ENCODE results near the gene CDC14B. TPM values are rescaled to one million over a fixed set of nuclear protein-coding genes. Genes with fewer than 3 reads are reported as not detected.
"Not testable (repeated sequence)": the region's sequence is repeated elsewhere in the genome, so short reads cannot be mapped to it uniquely, and the experiment has no call there.

The CDC14B gene
- total RNA-seq, 1 experiment from 2014 or later, result 28.4 TPM

- Histone ChIP-seq H2BK120ac (ENCODE audit: low read depth, low read length, poor library complexity, severe bottlenecking) (no peak overlapping the region), H3K4me2 (ENCODE audit: insufficient read depth, insufficient read length, low read length) (no peak overlapping the region), H2BK15ac (ENCODE audit: low read depth, low read length) (no peak overlapping the region), H3K18ac (ENCODE audit: insufficient read length, low read depth, low read length) (no peak overlapping the region), H2AK5ac (ENCODE audit: insufficient read length, low read length) (no peak overlapping the region), H3K9ac (ENCODE audit: extremely low read depth, insufficient read length, low read length) (no peak overlapping the region), H3K27ac (ENCODE audit: insufficient read length, low read depth, low read length) (no peak overlapping the region), H3K79me2 (ENCODE audit: insufficient read depth, low read length) (no peaks in the 10 kb centered on the region), H4K91ac (ENCODE audit: insufficient read length, low read depth, low read length) (no peak overlapping the region), H3K79me1 (ENCODE audit: insufficient read depth, low read depth, low read length, poor library complexity, severe bottlenecking) (no peaks in the 10 kb centered on the region), H3K23ac (ENCODE audit: insufficient read length, low read depth, low read length) (no peak overlapping the region), H2BK5ac (ENCODE audit: insufficient read length, low read length) (no peak overlapping the region), H3K4me1 (ENCODE audit: insufficient read depth, low read length) (no peaks in the 10 kb centered on the region), H3K23me2 (ENCODE audit: insufficient read length, low read depth, low read length, poor library complexity, severe bottlenecking) (no peaks in the 10 kb centered on the region), H3K27me3 (ENCODE audit: insufficient read depth, low read length) (no peaks in the 10 kb centered on the region), H3K9me3 (ENCODE audit: control insufficient read depth, low read depth, low read length) (no peaks in the 10 kb centered on the region), H2AFZ (ENCODE audit: low read length) (no peak overlapping the region), H4K20me1 (ENCODE audit: control insufficient read depth, insufficient read depth, insufficient read length) (no peaks in the 10 kb centered on the region), H2BK20ac (ENCODE audit: low read depth, low read length, poor library complexity, severe bottlenecking) (no peak overlapping the region), H3K4ac (ENCODE audit: low read depth, low read length) (no peak overlapping the region), H3K56ac (ENCODE audit: insufficient read length, low read depth, low read length) (no peak overlapping the region), H3K14ac (ENCODE audit: insufficient read depth, low read length) (no peak overlapping the region), H3T11ph (ENCODE audit: low read length) (no peak overlapping the region), H2BK12ac (ENCODE audit: insufficient read length, low read depth, low read length) (no peak overlapping the region), H4K5ac (ENCODE audit: insufficient read length, low read depth, low read length) (no peak overlapping the region), H4K8ac (replicated peaks; ENCODE audit: insufficient read length, low read depth, low read length) (no peak overlapping the region)
- H3K4me3 Mint-ChIP-seq, result no peak overlapping the region
- WGBS (ENCODE audit: extremely low coverage, insufficient read length, low lambda C conversion rate), result no CpG with 5 or more reads among the region's 1 CpG
- H3K4me1 Mint-ChIP-seq, result no peaks in the 10 kb centered on the region
- no peak for TF ChIP-seq CTCF (conservative IDR thresholded peaks at IDR 0.05)
- no peak for DNase-seq
- no peak overlapping the region for H3K27ac Mint-ChIP-seq
- peaks cover 2% of the 10 kb centered on the region for H3K27me3 Mint-ChIP-seq (ENCODE audit: low read depth)
- H3K36me3 Mint-ChIP-seq (ENCODE audit: insufficient read depth in 1 of 3, low read depth in 3 of 3), result no peaks in the 10 kb centered on the region; a peak in 2 of 7 replicates
- H3K9me3 Mint-ChIP-seq, result no peaks in the 10 kb centered on the region
These were observed 16.7 kb upstream of the CDC14B start for GRCh38 chr9:96636368-96636767.

GRCh38 chr9:96633579-96633978 is 13.9 kb upstream of the CDC14B start:
- not testable (repeated sequence) for H3K4me1 Mint-ChIP-seq; H3T11ph ChIP-seq (ENCODE audit: low read length); H3K27ac Mint-ChIP-seq; H3K23me2 ChIP-seq (ENCODE audit: insufficient read length, low read depth, low read length, poor library complexity, severe bottlenecking); H3K14ac ChIP-seq (ENCODE audit: insufficient read depth, low read length); H2BK12ac ChIP-seq (ENCODE audit: insufficient read length, low read depth, low read length); H2BK120ac ChIP-seq (ENCODE audit: low read depth, low read length, poor library complexity, severe bottlenecking); H3K4me3 Mint-ChIP-seq; H3K23ac ChIP-seq (ENCODE audit: insufficient read length, low read depth, low read length); H3K9me3 Mint-ChIP-seq; H2BK15ac ChIP-seq (ENCODE audit: low read depth, low read length); H3K27ac ChIP-seq (ENCODE audit: insufficient read length, low read depth, low read length); H3K79me2 ChIP-seq (ENCODE audit: insufficient read depth, low read length); H2AK5ac ChIP-seq (ENCODE audit: insufficient read length, low read length); H2BK5ac ChIP-seq (ENCODE audit: insufficient read length, low read length); DNase-seq; H4K91ac ChIP-seq (ENCODE audit: insufficient read length, low read depth, low read length); H4K5ac ChIP-seq (ENCODE audit: insufficient read length, low read depth, low read length); H3K9ac ChIP-seq (ENCODE audit: extremely low read depth, insufficient read length, low read length); H3K79me1 ChIP-seq (ENCODE audit: insufficient read depth, low read depth, low read length, poor library complexity, severe bottlenecking); H4K20me1 ChIP-seq (ENCODE audit: control insufficient read depth, insufficient read depth, insufficient read length); H3K9me3 ChIP-seq (ENCODE audit: control insufficient read depth, low read depth, low read length); H3K18ac ChIP-seq (ENCODE audit: insufficient read length, low read depth, low read length); H3K56ac ChIP-seq (ENCODE audit: insufficient read length, low read depth, low read length); H3K4ac ChIP-seq (ENCODE audit: low read depth, low read length); H2AFZ ChIP-seq (ENCODE audit: low read length); H3K4me1 ChIP-seq (ENCODE audit: insufficient read depth, low read length); H3K27me3 ChIP-seq (ENCODE audit: insufficient read depth, low read length); H4K8ac ChIP-seq (replicated peaks; ENCODE audit: insufficient read length, low read depth, low read length); H3K4me2 ChIP-seq (ENCODE audit: insufficient read depth, insufficient read length, low read length); H2BK20ac ChIP-seq (ENCODE audit: low read depth, low read length, poor library complexity, severe bottlenecking); H3K36me3 Mint-ChIP-seq (ENCODE audit: insufficient read depth in 1 of 3, low read depth in 3 of 3)
- no CpG with 5 or more reads among the region's 8 CpGs for WGBS (ENCODE audit: extremely low coverage, insufficient read length, low lambda C conversion rate)
- H3K27me3 Mint-ChIP-seq (ENCODE audit: low read depth), result peaks cover 11% of the 10 kb centered on the region
